Neural crest cell (in vitro differentiated cells): ENCODE data around the gene MUC16. TPM values are rescaled to one million over a fixed set of nuclear protein-coding genes. Genes with fewer than 3 reads are reported as not detected.

Source experiments
- DNase-seq: peaks from one replicate; pipeline ENCODE4 v3.0.0; 2021; ENCODE audit warnings: low read depth, mixed read lengths, low spot score
- H3K27ac Mint-ChIP-seq: one replicate; pipeline ENCODE4 v1.8.0; 2021; ENCODE audit warnings: mild to moderate bottlenecking, mixed read lengths; ENCODE audit not compliant: unreplicated experiment
- H3K27me3 Mint-ChIP-seq: 2 replicates; pipeline ENCODE4 v1.8.0; 2021; ENCODE audit warnings: low read depth, mild to moderate bottlenecking, mixed read lengths
- H3K36me3 Mint-ChIP-seq: 2 replicates; pipeline ENCODE4 v1.8.0; 2021; ENCODE audit warnings: low read depth, mild to moderate bottlenecking, mixed read lengths
- H3K4me1 Mint-ChIP-seq: 2 replicates; pipeline ENCODE4 v1.8.0; 2021; ENCODE audit warnings: mixed read lengths
- H3K4me3 Mint-ChIP-seq: one replicate; pipeline ENCODE4 v1.8.0; 2021; ENCODE audit warnings: mild to moderate bottlenecking, mixed read lengths
- H3K9me3 Mint-ChIP-seq: 2 replicates; pipeline ENCODE4 v1.8.0; 2021; ENCODE audit warnings: mixed read lengths
- CTCF ChIP-seq: fragments of 200-600 bp; sonication (generic); conservative IDR thresholded peaks from 2 replicates; pipeline ENCODE4 v1.5.0; 2021; ENCODE audit warnings: antibody characterized with exemption, mild to moderate bottlenecking
- total RNA-seq: library from RNA; stranded (reverse); gene quantifications from 2 replicates; pipeline ENCODE4 v1.2.1, GENCODE V29; 2021

MUC16 gene
- total RNA-seq, 1 donor from 2014 or later = 0.02 TPM

- Mint-ChIP-seq H3K27me3 (peaks cover 46% of the 10 kb centered on the region), H3K4me1 (no peaks in the 10 kb centered on the region), H3K27ac (no peak overlapping the region), H3K4me3 (no peak overlapping the region), H3K9me3 (no peaks in the 10 kb centered on the region), H3K36me3 (no peaks in the 10 kb centered on the region)
- DNase-seq = no peak
- TF ChIP-seq CTCF = no peak
These were observed 8.1 kb upstream of the MUC16 start for GRCh38 chr19:9018163-9018875.

- TF ChIP-seq CTCF = no peak
- H3K27me3 Mint-ChIP-seq = peaks cover 37% of the 10 kb centered on the region
- H3K9me3 Mint-ChIP-seq = no peaks in the 10 kb centered on the region
- no peak for DNase-seq
- no peaks in the 10 kb centered on the region for H3K36me3 Mint-ChIP-seq
- no peaks in the 10 kb centered on the region for H3K4me1 Mint-ChIP-seq
- H3K4me3 Mint-ChIP-seq = no peak overlapping the region
- no peak overlapping the region for H3K27ac Mint-ChIP-seq
These were observed 4.6 kb upstream of the MUC16 start for GRCh38 chr19:9014803-9015202.

DNA sequence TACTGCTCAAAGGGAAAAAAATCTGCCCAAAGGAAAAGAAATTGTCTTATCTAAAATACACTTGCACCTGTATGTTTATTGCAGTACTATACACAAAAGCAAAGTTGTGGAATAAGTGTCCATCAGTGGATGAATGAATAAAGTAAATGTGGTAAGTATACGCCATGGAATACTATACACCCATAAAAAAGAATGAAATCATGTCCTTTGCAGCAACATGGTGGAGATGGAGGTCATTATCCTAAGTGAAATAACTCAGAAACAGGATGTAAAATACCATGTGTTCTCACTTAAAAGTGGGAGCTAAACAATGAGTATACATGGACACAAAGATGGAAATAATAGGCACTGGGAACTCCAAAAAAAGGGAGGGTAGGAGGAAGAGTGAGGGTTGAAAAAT lies 3.8 kb upstream of the MUC16 start:
- no peaks in the 10 kb centered on the region for H3K36me3 Mint-ChIP-seq
- no peak overlapping the region for H3K27ac Mint-ChIP-seq

GRCh38 chr19:9011875-9012274 lies 1.7 kb upstream of the MUC16 start:
- DNase-seq = no peak
- TF ChIP-seq CTCF = no peak
- Mint-ChIP-seq H3K27ac (no peak overlapping the region), H3K9me3 (no peaks in the 10 kb centered on the region), H3K4me1 (peaks cover 9% of the 10 kb centered on the region), H3K27me3 (peaks cover 41% of the 10 kb centered on the region), H3K4me3 (no peak overlapping the region), H3K36me3 (no peaks in the 10 kb centered on the region)

More for the DNA sequence above, 3.8 kb upstream of the MUC16 start:
- no peaks in the 10 kb centered on the region for H3K9me3 Mint-ChIP-seq
- peaks cover 43% of the 10 kb centered on the region for H3K27me3 Mint-ChIP-seq
- peaks cover 6% of the 10 kb centered on the region for H3K4me1 Mint-ChIP-seq
- no peak for TF ChIP-seq CTCF
- DNase-seq = no peak
- H3K4me3 Mint-ChIP-seq = no peak overlapping the region

- no peak overlapping the region for H3K27ac Mint-ChIP-seq
These were observed 484 bp upstream of the MUC16 start for GRCh38 chr19:9010693-9011092.

More at GRCh38 chr19:9010693-9011092, 484 bp upstream of the MUC16 start:
- peaks cover 42% of the 10 kb centered on the region for H3K27me3 Mint-ChIP-seq
- TF ChIP-seq CTCF = no peak
- no peaks in the 10 kb centered on the region for H3K9me3 Mint-ChIP-seq
- no peak overlapping the region for H3K4me3 Mint-ChIP-seq
- peaks cover 9% of the 10 kb centered on the region for H3K4me1 Mint-ChIP-seq
- H3K36me3 Mint-ChIP-seq = no peaks in the 10 kb centered on the region
- DNase-seq = no peak
